ENCODE measurements around the gene ELP1.

DNA sequence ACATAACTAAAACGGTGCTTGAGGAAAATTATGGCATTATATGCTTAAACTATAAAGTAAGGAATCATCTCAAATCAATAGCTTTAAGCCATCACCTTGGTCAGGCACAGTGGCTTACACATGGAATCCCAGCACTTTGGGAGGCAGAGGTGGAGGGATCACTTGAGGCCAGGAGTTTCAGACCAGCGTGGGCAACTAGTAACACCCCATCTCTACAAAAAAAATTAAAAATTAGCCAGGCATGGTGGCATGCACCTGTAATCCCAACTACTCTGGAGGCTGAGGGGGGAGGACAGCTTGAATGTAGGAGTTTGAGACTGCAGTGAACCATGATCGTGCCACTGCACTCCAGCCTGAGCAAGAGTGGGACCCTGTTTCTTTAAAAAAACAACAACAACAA, 49.2 kb downstream of the ELP1 start:
- TF ChIP-seq JUN (IDR thresholded peaks at IDR 0.05; ENCODE audit: borderline replicate concordance, insufficient read depth, insufficient read length, low read depth) (no peak), POLR2A (IDR thresholded peaks at IDR 0.05; ENCODE audit: low read depth, low read length) (no peak), POLR2AphosphoS5 (IDR thresholded peaks at IDR 0.05; ENCODE audit: insufficient read depth, low read depth, low read length) (no peak), EZH2 (IDR thresholded peaks at IDR 0.05; ENCODE audit: borderline replicate concordance, low read depth, low read length, severe bottlenecking) (no peak)
- TF ChIP-seq, protein P1, sequence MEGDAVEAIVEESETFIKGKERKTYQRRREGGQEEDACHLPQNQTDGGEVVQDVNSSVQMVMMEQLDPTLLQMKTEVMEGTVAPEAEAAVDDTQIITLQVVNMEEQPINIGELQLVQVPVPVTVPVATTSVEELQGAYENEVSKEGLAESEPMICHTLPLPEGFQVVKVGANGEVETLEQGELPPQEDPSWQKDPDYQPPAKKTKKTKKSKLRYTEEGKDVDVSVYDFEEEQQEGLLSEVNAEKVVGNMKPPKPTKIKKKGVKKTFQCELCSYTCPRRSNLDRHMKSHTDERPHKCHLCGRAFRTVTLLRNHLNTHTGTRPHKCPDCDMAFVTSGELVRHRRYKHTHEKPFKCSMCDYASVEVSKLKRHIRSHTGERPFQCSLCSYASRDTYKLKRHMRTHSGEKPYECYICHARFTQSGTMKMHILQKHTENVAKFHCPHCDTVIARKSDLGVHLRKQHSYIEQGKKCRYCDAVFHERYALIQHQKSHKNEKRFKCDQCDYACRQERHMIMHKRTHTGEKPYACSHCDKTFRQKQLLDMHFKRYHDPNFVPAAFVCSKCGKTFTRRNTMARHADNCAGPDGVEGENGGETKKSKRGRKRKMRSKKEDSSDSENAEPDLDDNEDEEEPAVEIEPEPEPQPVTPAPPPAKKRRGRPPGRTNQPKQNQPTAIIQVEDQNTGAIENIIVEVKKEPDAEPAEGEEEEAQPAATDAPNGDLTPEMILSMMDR (IDR thresholded peaks at IDR 0.05; ENCODE audit: extremely low read depth in 1 of 2, insufficient read depth in 1 of 2, low read depth in 1 of 2, low read length in 2 of 2) = no peak
- TF ChIP-seq, protein P2, sequence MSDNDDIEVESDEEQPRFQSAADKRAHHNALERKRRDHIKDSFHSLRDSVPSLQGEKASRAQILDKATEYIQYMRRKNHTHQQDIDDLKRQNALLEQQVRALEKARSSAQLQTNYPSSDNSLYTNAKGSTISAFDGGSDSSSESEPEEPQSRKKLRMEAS (IDR thresholded peaks at IDR 0.05; ENCODE audit: insufficient read depth, insufficient read length) = no peak

Measured in endothelial cell of umbilical vein (primary cell).